IMR-90 (cell line): Measurements from ENCODE around the gene OR10H1. TPM values are rescaled to one million over a fixed set of nuclear protein-coding genes. Genes with fewer than 3 reads are reported as not detected.

Source experiments
- ATAC-seq: fragments of 200-7000 bp; cut with Tn5 transposase; 2 replicates; pipeline ENCODE4 v1.9.1; 2020; ENCODE audit warnings: low read depth, mild to moderate bottlenecking, moderate library complexity
- BruUV-seq: library from RNA; stranded (reverse); fragments of 400-500 nt; replicated peaks from 2 replicates; lab custom pipeline; 2021; lab: Mats Ljungman, UMichigan
- CTCF ChIA-PET: fragments of 300-600 bp; formaldehyde crosslinking; extraction: SDS; loops from one replicate; lab custom pipeline; 2021; ENCODE audit warnings: antibody characterized with exemption; lab: Yijun Ruan, JAX
- POLR2A ChIA-PET: fragments of 300-600 bp; sonication (Branson Sonifier 250); formaldehyde crosslinking; loops from one replicate; lab custom pipeline; 2022; ENCODE audit warnings: antibody characterized with exemption; ENCODE audit not compliant: unreplicated experiment; lab: Charles Lee
- DNase-seq: peaks from one replicate; pipeline ENCODE4 v3.0.0; 2013
- H2AFZ ChIP-seq: replicated peaks from 2 replicates; pipeline ENCODE3; 2013; ENCODE audit warnings: low read length, mild to moderate bottlenecking; ENCODE audit not compliant: poor library complexity
- H2AK5ac ChIP-seq: 2 replicates; pipeline ENCODE4 v1.6.1; 2013; ENCODE audit warnings: low read depth, low read length, inconsistent platforms
- H2AK9ac ChIP-seq: replicated peaks from 2 replicates; pipeline ENCODE3; 2013; ENCODE audit warnings: mild to moderate bottlenecking, low read depth, low read length, moderate library complexity; ENCODE audit not compliant: poor library complexity
- H2BK120ac ChIP-seq: 2 replicates; pipeline ENCODE4 v1.6.1; 2013; ENCODE audit warnings: low read depth, low read length, inconsistent platforms
- H2BK15ac ChIP-seq: 3 replicates; pipeline ENCODE4 v1.6.1; 2013; ENCODE audit warnings: low read depth, low read length, inconsistent platforms
- H2BK20ac ChIP-seq: 2 replicates; pipeline ENCODE4 v1.6.1; 2013; ENCODE audit warnings: low read depth, mild to moderate bottlenecking, inconsistent platforms, low read length, moderate library complexity
- H2BK5ac ChIP-seq: 2 replicates; pipeline ENCODE4 v1.6.1; 2013; ENCODE audit warnings: mild to moderate bottlenecking, low read depth, low read length, inconsistent platforms; ENCODE audit not compliant: poor library complexity, severe bottlenecking
- H3K14ac ChIP-seq: replicated peaks from 2 replicates; pipeline ENCODE4 v1.6.1; 2013; ENCODE audit warnings: low read depth, low read length, inconsistent platforms
- H3K18ac ChIP-seq: 2 replicates; pipeline ENCODE4 v1.6.1; 2013; ENCODE audit warnings: low read depth, low read length, control low read depth
- H3K23ac ChIP-seq: 2 replicates; pipeline ENCODE4 v1.6.1; 2013; ENCODE audit warnings: low read depth, low read length, inconsistent platforms
- H3K27ac ChIP-seq: 2 replicates; pipeline ENCODE4 v1.5.1; 2013; ENCODE audit warnings: mild to moderate bottlenecking, control low read depth, low read length; ENCODE audit not compliant: insufficient read depth
- H3K27me3 ChIP-seq: 2 replicates; pipeline ENCODE4 v1.6.1; 2013; ENCODE audit warnings: low read length; ENCODE audit not compliant: control insufficient read depth, insufficient read depth
- H3K36me3 ChIP-seq: 2 replicates; pipeline ENCODE4 v1.6.1; 2013; ENCODE audit warnings: low read length, mixed read lengths; ENCODE audit not compliant: control insufficient read depth, insufficient read depth
- H3K4ac ChIP-seq: 2 replicates; pipeline ENCODE4 v1.6.1; 2013; ENCODE audit warnings: low read depth, low read length, inconsistent platforms
- H3K4me1 ChIP-seq: 2 replicates; pipeline ENCODE4 v1.6.1; 2013; ENCODE audit warnings: low read length, mixed read lengths; ENCODE audit not compliant: control insufficient read depth, insufficient read depth
- H3K4me2 ChIP-seq: 2 replicates; pipeline ENCODE4 v1.6.1; 2013; ENCODE audit warnings: low read depth, mild to moderate bottlenecking, control low read depth, low read length, moderate library complexity
- H3K4me3 ChIP-seq: 2 replicates; pipeline ENCODE4 v1.5.1; 2013; ENCODE audit warnings: low read depth, mild to moderate bottlenecking, control low read depth, low read length, moderate library complexity; ENCODE audit not compliant: insufficient read depth
- H3K56ac ChIP-seq: 2 replicates; pipeline ENCODE4 v1.6.1; 2013; ENCODE audit warnings: low read length, inconsistent platforms; ENCODE audit not compliant: insufficient read depth; ENCODE audit errors: extremely low read depth
- H3K79me1 ChIP-seq, 2 experiments: 2 replicates each; pipeline ENCODE4 v1.6.1; 2013; ENCODE audit warnings: low read length in 2 of 2, inconsistent platforms in 1 of 2, low read depth in 1 of 2
- H3K9ac ChIP-seq: 2 replicates; pipeline ENCODE4 v1.6.1; 2013; ENCODE audit warnings: low read depth, low read length, control low read depth
- H3K9me1 ChIP-seq: 2 replicates; pipeline ENCODE4 v1.6.1; 2013; ENCODE audit warnings: low read length, inconsistent platforms; ENCODE audit not compliant: insufficient read depth
- H3K9me3 ChIP-seq: 2 replicates; pipeline ENCODE4 v1.6.1; 2013; ENCODE audit warnings: low read length; ENCODE audit not compliant: control insufficient read depth, insufficient read depth
- H4K20me1 ChIP-seq: 2 replicates; pipeline ENCODE4 v1.6.1; 2013; ENCODE audit warnings: low read length, inconsistent platforms; ENCODE audit not compliant: insufficient read depth
- H4K5ac ChIP-seq: 2 replicates; pipeline ENCODE4 v1.6.1; 2013; ENCODE audit warnings: mild to moderate bottlenecking, low read depth, low read length, control low read depth
- H4K8ac ChIP-seq, 2 experiments: 2 replicates each; pipeline ENCODE4 v1.6.1; 2013; ENCODE audit warnings: low read depth in 2 of 2, low read length in 2 of 2, control low read depth in 1 of 2, inconsistent platforms in 1 of 2
- H4K91ac ChIP-seq: 2 replicates; pipeline ENCODE4 v1.6.1; 2013; ENCODE audit warnings: low read depth, low read length, inconsistent platforms; ENCODE audit not compliant: insufficient read depth
- BHLHE40 ChIP-seq: fragments of 150-350 bp; IDR thresholded peaks from 2 replicates; pipeline ENCODE4 v1.6.1; 2016; ENCODE audit warnings: mild to moderate bottlenecking, low read depth, low read length
- CEBPB ChIP-seq: IDR thresholded peaks from 2 replicates; pipeline ENCODE4 v1.6.1; 2012; ENCODE audit warnings: low read depth, low read length, improper control_type of control experiment
- CTCF ChIP-seq: conservative IDR thresholded peaks from 2 replicates; pipeline ENCODE4 v1.5.1; 2012; ENCODE audit warnings: mild to moderate bottlenecking, low read depth, low read length, improper control_type of control experiment
- MAZ ChIP-seq: IDR thresholded peaks from 2 replicates; pipeline ENCODE4 v1.6.1; 2012; ENCODE audit warnings: low read depth, mild to moderate bottlenecking, low read length, improper control_type of control experiment, moderate library complexity, borderline replicate concordance
- MXI1 ChIP-seq: IDR thresholded peaks from 2 replicates; pipeline ENCODE4 v1.6.1; 2012; ENCODE audit warnings: low read depth, mild to moderate bottlenecking, low read length, moderate library complexity, borderline replicate concordance
- POLR2A ChIP-seq: IDR thresholded peaks from 2 replicates; pipeline ENCODE4 v1.6.1; 2012; ENCODE audit warnings: mild to moderate bottlenecking, low read depth, low read length
- RAD21 ChIP-seq: IDR thresholded peaks from 2 replicates; pipeline ENCODE4 v1.6.1; 2012; ENCODE audit warnings: low read length, improper control_type of control experiment
- SMC3 ChIP-seq: fragments of 150-350 bp; IDR thresholded peaks from 2 replicates; pipeline ENCODE4 v1.6.1; 2016; ENCODE audit warnings: low read depth, mild to moderate bottlenecking, antibody characterized with exemption, low read length, moderate library complexity
- USF2 ChIP-seq: fragments of 150-350 bp; IDR thresholded peaks from 2 replicates; pipeline ENCODE4 v1.6.1; 2017; ENCODE audit warnings: mild to moderate bottlenecking, antibody characterized with exemption, low read length, low read depth
- WGBS, 2 experiments: methylation state at CpG; one replicate each; pipeline versions ENCODE4 v1.1.5 to v1.1.7; 2013; ENCODE audit warnings: missing lambda C conversion rate in 2 of 2; ENCODE audit not compliant: insufficient read length in 1 of 2; ENCODE audit errors: extremely low coverage in 2 of 2; 5-methylcytosine and 5-hydroxymethylcytosine counted together
- dilution Hi-C: fragments of 300-500 bp; cut with HindIII; formaldehyde crosslinking; loops from one replicate; pipeline ENCODE4 v1.14.3; 2018; ENCODE audit warnings: low sequenced_read_pairs; ENCODE audit not compliant: unreplicated experiment
- in situ Hi-C: fragments of 300-500 bp; cut with MboI; formaldehyde crosslinking; loops from 3 replicates; pipeline ENCODE4 v1.14.3; 2019; ENCODE audit warnings: low sequenced_read_pairs, inconsistent platforms, mixed read lengths
- intact Hi-C: fragments of 100-400 bp; cut with micrococcal nuclease; formaldehyde crosslinking; loops from 2 replicates; pipeline ENCODE4 v1.10.0; 2022
- polyA plus RNA-seq, 3 experiments: library from polyadenylated mRNA; depleted of rRNA; stranded (reverse); fragments of >200 nt; gene quantifications; 2 replicates each; pipeline ENCODE4 v1.2.3, GENCODE V29; 2012; ENCODE audit warnings: low replicate concordance in 1 of 3
- total RNA-seq: library from RNA; depleted of rRNA; stranded (reverse); fragments of >200 nt; gene quantifications from 2 replicates; pipeline ENCODE4 v1.2.3, GENCODE V29; 2012

Gene OR10H1
- total and polyA plus RNA-seq, 2 of the 4 experiments (the other 2 are of a cell fraction) = not detected

GRCh38 chr19:15831626-15832025, 16.2 kb upstream of the OR10H1 start:
- ATAC-seq (no peak), DNase-seq (no peak)
- H3K9ac ChIP-seq = no peak overlapping the region
- no peak overlapping the region for H4K91ac ChIP-seq
- WGBS, 2 experiments = 41% methylated on average over 5 of the region's 5 CpGs; no CpG with 5 or more reads in 1 of the 2 experiments
- dilution Hi-C loops = no loop called here
- H3K9me3 ChIP-seq = no peaks in the 10 kb centered on the region
- H2BK15ac ChIP-seq = no peak overlapping the region
- H4K8ac ChIP-seq = no peak overlapping the region
- no peak overlapping the region for H2AK5ac ChIP-seq
- no peak overlapping the region for H2BK20ac ChIP-seq
- H3K14ac ChIP-seq = no peak overlapping the region
- no peak overlapping the region for H3K18ac ChIP-seq
- no TSS peak for BruUV-seq
- no peaks in the 10 kb centered on the region for H4K20me1 ChIP-seq
- no peak overlapping the region for H3K4me2 ChIP-seq
- no peaks in the 10 kb centered on the region for H3K79me1 ChIP-seq
- no peaks in the 10 kb centered on the region for H3K36me3 ChIP-seq
- no peak overlapping the region for H3K4me3 ChIP-seq
- no peaks in the 10 kb centered on the region for H3K4me1 ChIP-seq
- no peak overlapping the region for H3K23ac ChIP-seq
- in situ Hi-C loops = loop anchor here (25.0 kb wide), 1 partner anchor 356 kb away; the partner anchor contains the start of genes AP1M1 and FAM32A
- no peak overlapping the region for H2BK5ac ChIP-seq
- TF ChIP-seq USF2 = no peak
- TF ChIP-seq CTCF = no peak
- TF ChIP-seq MAZ = no peak
- no peak for TF ChIP-seq MXI1
- TF ChIP-seq SMC3 = no peak
- no peak for TF ChIP-seq POLR2A
- no peak for TF ChIP-seq BHLHE40
- TF ChIP-seq RAD21 = no peak
- no peak for TF ChIP-seq CEBPB
- intact Hi-C loops = no loop called here
- no peak overlapping the region for H4K5ac ChIP-seq
- no peak overlapping the region for H3K56ac ChIP-seq
- CTCF ChIA-PET = no interaction called here
- H2AFZ ChIP-seq = no peak overlapping the region
- no peaks in the 10 kb centered on the region for H3K27me3 ChIP-seq
- no peak overlapping the region for H3K4ac ChIP-seq
- H2AK9ac ChIP-seq = no peak overlapping the region
- POLR2A ChIA-PET = no interaction called here
- H3K9me1 ChIP-seq = no peaks in the 10 kb centered on the region
- no peak overlapping the region for H3K27ac ChIP-seq
- no peak overlapping the region for H2BK120ac ChIP-seq
